Epithelial cell of esophagus (primary cell): ENCODE results near the gene GZMB.

Experiments
- DNase-seq: peaks from one replicate; pipeline ENCODE4 v3.0.0; 2010; ENCODE audit warnings: low read depth
- H3K4me3 ChIP-seq: 2 replicates; pipeline ENCODE4 v1.5.1; 2011; ENCODE audit warnings: mild to moderate bottlenecking, low read length, control low read depth
- CTCF ChIP-seq: IDR thresholded peaks from 2 replicates; pipeline ENCODE4 v1.5.1; 2011; ENCODE audit warnings: low read depth, mild to moderate bottlenecking, low read length, control low read depth, inconsistent platforms; ENCODE audit not compliant: insufficient read depth; ENCODE audit errors: missing control alignments

The GZMB gene

GRCh38 chr14:24609655-24610344 is 24.2 kb downstream of the GZMB start, which contains the start of gene GZMH:
Gene GZMH (minus strand): TSS chr14:24609685. CDS start chr14:24609613, 72 bp downstream.
- DNase-seq, result no peak
- H3K4me3 ChIP-seq, result no peak within 1 kb of the TSS
- no peak for TF ChIP-seq CTCF

GRCh38 chr14:24607635-24608514 is 26.1 kb downstream of the GZMB start:
- no peak overlapping the region for H3K4me3 ChIP-seq
- TF ChIP-seq CTCF, result no peak
- DNase-seq, result no peak

GRCh38 chr14:24607081-24607480 is 26.9 kb downstream of the GZMB start:
- no peak for DNase-seq
- TF ChIP-seq CTCF, result no peak
- no peak overlapping the region for H3K4me3 ChIP-seq

GRCh38 chr14:24606297-24606696 is 27.7 kb downstream of the GZMB start:
- no peak for TF ChIP-seq CTCF
- no peak for DNase-seq
- H3K4me3 ChIP-seq, result no peak overlapping the region

- TF ChIP-seq CTCF, result peak; percentile 82
- no peak overlapping the region for H3K4me3 ChIP-seq
Observed at GRCh38 chr14:24605435-24606190, 28.4 kb downstream of the GZMB start.

GRCh38 chr14:24597403-24597802 is 36.6 kb downstream of the GZMB start:
- no peak for TF ChIP-seq CTCF
- DNase-seq, result no peak
- H3K4me3 ChIP-seq, result no peak overlapping the region

More at GRCh38 chr14:24605435-24606190, 28.4 kb downstream of the GZMB start:
- DNase-seq, result peak; percentile 46
